Activated naive CD8-positive, alpha-beta T cell treated with anti-CD3 and anti-CD28 coated beads, Interleukin-2, amount 50 U/mL, for 16 hours (primary cell): ENCODE measurements around the gene FRS3.

ENCODE experiments used
- DNase-seq: peaks from one replicate; pipeline ENCODE4 v3.0.0-alpha.2; 2020; ENCODE audit warnings: low read depth, low spot score

The FRS3 gene

DNA sequence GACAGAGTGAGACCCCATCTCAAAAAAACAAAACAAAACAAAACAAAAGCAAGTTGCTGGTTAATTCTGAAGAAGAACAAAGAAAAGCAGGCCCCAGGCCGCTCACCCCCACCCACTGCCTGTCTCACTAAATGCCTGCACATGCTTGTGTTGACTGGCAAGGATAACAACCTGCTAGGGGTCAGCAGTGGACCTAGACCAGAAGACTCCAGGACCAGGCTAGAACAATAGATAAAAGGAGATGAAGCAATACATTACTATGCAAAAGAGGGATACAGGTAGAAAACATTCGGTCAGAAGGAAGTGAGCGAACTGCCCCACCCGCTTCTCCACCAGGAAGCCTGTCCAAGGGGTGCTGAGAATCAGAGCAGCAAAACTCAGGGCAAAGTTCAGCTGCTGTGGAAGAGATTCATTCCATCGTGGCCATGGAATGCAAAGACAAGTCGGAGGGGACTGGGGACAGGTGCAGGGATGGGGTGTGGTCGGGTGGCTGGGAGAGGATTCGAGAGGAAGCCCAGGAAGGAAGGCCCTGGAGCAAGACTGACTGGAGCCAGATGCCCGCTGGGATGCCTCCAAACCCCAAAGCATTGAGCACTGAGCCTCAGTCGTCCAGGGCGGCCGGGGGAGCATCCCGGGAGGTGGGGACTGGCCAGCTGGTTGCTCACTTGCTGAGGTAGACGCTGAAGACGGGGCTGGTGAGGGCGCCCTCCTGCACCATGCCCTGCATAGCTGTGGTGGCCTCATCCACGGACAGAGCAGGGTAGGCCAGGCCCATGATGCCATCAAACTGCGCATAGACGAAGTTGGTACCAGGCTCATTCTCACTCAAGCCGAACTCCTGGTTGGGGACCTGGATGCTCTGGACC lies 37.8 kb downstream of the FRS3 start:
- DNase-seq = no peak

- no peak for DNase-seq
Observed at GRCh38 chr6:41740366-41741162, 39.1 kb downstream of the FRS3 start.

- no peak for DNase-seq
Observed at GRCh38 chr6:41739041-41739440, 40.7 kb downstream of the FRS3 start.

GRCh38 chr6:41737591-41738130 lies 42.0 kb downstream of the FRS3 start:
- no peak for DNase-seq

GRCh38 chr6:41736800-41737555 lies 42.7 kb downstream of the FRS3 start:
- DNase-seq = no peak

GRCh38 chr6:41736186-41736733 lies 43.4 kb downstream of the FRS3 start:
- DNase-seq = no peak

DNA sequence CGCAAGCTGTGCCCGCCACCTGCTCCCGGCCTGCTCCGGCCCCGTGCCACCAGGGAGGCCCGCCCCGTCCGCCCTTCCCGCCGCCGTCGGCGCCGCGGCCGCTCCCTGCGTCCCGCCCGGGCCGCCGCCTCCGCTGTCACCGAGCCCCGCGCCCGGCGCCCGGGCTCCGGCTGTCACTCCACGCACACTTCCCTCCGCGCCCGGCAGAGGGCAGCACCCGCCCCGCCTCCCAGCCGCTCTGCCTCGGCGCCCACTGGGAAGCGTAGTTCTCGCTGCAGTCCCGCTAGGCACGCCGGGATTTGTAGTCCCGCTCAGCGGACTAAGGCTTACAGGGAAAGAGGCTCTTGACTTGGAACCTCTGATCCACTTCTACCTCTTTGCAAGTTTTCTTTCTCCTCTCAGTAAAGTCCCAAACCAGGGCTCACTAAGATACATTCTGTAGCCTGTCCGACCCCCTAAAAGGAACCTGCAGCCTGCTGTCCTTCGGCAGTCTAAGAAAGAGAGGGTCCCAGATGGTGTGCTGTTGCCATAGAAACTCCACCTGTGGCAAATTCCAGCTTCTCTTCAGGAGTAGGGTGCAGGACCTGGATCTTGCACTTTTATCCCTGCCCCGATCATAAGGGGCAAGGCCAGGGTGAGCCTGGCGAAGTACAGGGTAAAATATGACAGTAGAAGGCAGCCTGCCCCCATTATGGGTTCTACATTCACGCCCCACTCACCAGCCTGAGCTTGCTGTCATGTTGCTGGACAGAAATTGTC lies 44.1 kb downstream of the FRS3 start, which contains the start of gene TFEB:
Gene TFEB (minus strand): TSS at position 182 of the 759 bp plus-strand sequence. CDS start 44,395 bp downstream, outside the sequence.
- peak; percentile 86 for DNase-seq

- DNase-seq = peak; percentile 14
Observed at GRCh38 chr6:41734666-41735426, 44.9 kb downstream of the FRS3 start.

GRCh38 chr6:41733707-41734665 lies 45.7 kb downstream of the FRS3 start:
- peak; percentile 11 for DNase-seq

- no peak for DNase-seq
Observed at GRCh38 chr6:41733360-41733706, 46.4 kb downstream of the FRS3 start.

- DNase-seq = peak; percentile 33
Observed at GRCh38 chr6:41732591-41733359, 46.9 kb downstream of the FRS3 start.

DNA sequence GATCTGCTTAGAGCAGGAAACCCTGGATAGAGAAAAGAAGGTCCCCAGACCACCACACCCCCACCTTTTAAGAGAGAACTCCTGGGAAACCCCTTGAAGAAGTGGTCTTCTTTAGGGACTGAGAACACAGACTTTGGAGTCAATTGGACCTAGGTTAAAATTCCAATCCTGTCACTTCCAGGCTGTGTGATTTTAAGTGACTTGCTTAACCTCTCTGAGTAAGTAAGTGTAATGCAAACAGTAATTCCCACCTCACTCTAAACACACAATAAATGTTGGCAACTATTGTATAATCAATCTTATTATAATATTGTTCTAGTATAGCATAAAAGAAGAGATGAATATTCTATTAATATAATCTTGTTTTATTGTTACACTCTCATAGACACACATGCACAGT lies 47.6 kb downstream of the FRS3 start:
- DNase-seq = no peak

DNA sequence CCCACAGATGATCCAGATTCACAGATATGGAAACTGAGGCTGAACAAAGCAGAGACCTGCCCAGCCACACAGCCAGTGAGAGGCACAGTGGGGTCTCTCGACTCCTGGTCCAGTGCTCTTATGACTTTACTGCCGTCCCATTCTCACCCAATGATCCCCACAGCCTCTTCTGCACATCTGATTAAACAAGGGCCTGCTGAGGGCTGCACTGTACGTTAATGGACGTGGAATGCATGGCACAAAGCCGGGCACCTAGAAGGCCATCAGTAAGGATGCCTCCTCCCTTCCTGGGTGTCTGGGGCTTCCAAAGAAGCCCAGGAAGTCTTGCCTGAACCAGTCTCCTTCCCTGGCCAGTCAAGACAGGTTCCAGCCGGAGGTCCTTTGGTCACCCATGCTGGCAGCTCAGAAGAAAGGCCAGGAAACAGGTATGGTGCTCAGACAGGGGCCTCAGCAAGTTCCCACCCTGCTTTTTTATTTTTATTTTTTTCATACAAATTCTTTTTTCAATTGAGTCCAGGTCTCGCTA lies 48.1 kb downstream of the FRS3 start:
- no peak for DNase-seq

DNA sequence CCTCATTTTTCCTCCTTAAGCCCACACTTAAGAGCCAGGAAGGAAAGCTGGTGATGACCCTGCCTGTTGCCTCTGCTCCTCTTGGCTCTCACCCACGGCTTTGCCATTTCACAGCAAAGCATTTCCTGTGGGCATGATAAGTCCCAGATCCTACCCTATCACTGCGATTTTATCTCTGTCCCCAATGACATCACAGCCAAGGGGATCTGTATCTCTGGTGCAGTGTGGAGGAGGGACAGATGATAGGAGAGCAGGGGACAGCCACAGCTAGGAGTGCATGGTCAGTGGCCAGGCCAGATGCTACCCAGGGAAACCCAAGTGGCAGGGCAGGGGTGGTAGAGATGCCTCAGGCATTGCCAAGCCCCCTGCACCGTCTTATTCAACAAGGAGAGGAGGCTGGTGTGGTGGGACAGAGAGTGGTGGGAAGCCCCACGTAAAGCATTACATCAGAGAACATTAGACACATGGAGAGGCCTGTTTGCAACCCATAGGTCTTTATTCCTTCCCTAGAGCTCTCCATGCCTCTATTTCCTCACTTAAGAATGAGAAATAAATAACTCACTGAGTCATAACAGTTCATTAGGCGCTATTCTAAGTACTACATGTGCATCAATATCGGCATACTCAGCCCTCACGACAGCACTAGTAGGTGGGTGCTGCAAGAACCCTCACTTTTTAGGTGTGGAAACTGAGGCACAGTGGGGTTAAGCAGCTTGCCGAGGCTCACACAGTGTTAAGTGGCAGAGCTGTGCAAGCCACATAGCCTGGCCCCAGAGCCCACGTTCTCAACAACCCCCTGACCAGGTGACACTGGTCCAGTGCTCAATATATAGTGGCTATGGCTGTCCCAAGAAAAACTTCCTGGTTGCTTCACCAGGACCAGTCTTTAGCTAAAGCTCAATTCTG lies 48.9 kb downstream of the FRS3 start:
- DNase-seq = no peak

DNA sequence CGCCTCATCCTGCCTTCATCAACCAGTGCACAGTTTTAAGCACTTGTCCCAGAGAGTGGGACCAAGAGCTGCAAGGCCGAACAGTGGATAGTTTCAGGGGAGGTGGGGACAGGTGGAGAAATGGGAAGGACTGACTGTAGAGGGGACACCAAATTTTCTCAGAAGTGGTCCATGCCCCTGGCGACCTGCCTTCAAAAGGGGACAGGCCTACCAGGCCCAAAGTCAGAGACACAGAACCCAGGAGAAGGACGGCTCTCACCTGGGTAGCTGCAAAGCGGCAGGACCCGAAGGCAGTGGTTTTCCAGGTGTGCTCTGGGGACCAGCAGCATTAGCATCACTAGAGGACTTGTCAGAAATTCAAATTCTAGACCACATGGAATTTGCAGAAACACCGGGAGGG lies 50.1 kb downstream of the FRS3 start:
- no peak for DNase-seq

DNA sequence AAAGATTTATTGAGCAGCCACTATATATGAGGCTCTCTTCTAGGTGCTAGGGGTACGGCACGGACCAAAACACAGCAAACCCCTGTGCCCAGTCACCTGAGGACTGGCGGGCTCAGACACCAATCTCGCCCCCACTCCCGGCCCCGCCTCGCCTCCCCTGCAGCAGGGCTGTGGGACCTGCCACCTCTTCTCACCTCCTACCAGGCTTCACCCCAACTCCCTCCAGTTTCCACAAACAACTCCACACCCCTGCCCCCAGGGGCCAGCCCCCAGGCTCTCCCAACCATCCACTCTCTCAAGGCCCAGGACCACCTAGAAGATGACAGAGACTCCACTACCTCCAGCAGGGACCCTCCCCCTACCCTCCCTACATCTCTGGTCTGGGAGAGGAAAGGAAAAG lies 50.7 kb downstream of the FRS3 start:
- DNase-seq = no peak
